WTC11 (cell line): Measurements from ENCODE around the gene TMEM38A.

Experiments used
- ATF3 ChIP-seq: sonication (generic); formaldehyde crosslinking; conservative IDR thresholded peaks from 2 replicates; pipeline ENCODE4 v1.8.1; 2022; ENCODE audit warnings: mild to moderate bottlenecking, missing genetic modification reagents
- CTCF ChIP-seq: fragments of 200-600 bp; IDR thresholded peaks from 2 replicates; pipeline ENCODE4 v1.8.0; 2022; ENCODE audit warnings: antibody characterized with exemption
- FOXJ3 ChIP-seq: sonication (generic); formaldehyde crosslinking; IDR thresholded peaks from 2 replicates; pipeline ENCODE4 v1.9.0; 2021; ENCODE audit warnings: missing genetic modification reagents, mild to moderate bottlenecking, borderline replicate concordance
- GABPB1 ChIP-seq: sonication (generic); formaldehyde crosslinking; IDR thresholded peaks from 2 replicates; pipeline ENCODE4 v1.8.1; 2023; ENCODE audit warnings: mild to moderate bottlenecking, missing genetic modification reagents
- JAZF1 ChIP-seq: fragments of 250-450 bp; sonication (Bioruptor Pico); IDR thresholded peaks from 2 replicates; pipeline ENCODE4 v1.9.0; 2021; ENCODE audit warnings: moderate library complexity, mild to moderate bottlenecking, inconsistent platforms
- MAX ChIP-seq: sonication (generic); formaldehyde crosslinking; IDR thresholded peaks from 2 replicates; pipeline ENCODE4 v1.8.0; 2022; ENCODE audit warnings: mild to moderate bottlenecking, missing genetic modification reagents
- NR1H2 ChIP-seq: sonication (generic); formaldehyde crosslinking; IDR thresholded peaks from 2 replicates; pipeline ENCODE4 v1.9.0; 2021; ENCODE audit warnings: mild to moderate bottlenecking, moderate library complexity, missing genetic modification reagents
- NR2C2 ChIP-seq: sonication (generic); formaldehyde crosslinking; IDR thresholded peaks from 2 replicates; pipeline ENCODE4 v1.8.0; 2022; ENCODE audit warnings: mild to moderate bottlenecking, missing genetic modification reagents
- SP1 ChIP-seq: sonication (generic); formaldehyde crosslinking; conservative IDR thresholded peaks from 2 replicates; pipeline ENCODE4 v1.8.1; 2022; ENCODE audit warnings: missing genetic modification reagents
- TEAD4 ChIP-seq: sonication (generic); formaldehyde crosslinking; IDR thresholded peaks from 2 replicates; pipeline ENCODE4 v1.8.0; 2022; ENCODE audit warnings: mild to moderate bottlenecking, missing genetic modification reagents

GRCh38 chr19:16670291-16670690 lies 9.4 kb downstream of the TMEM38A start:
- TF ChIP-seq TEAD4 (no peak), CTCF (no peak), NR2C2 (CRISPR knock-in tag) (no peak), NR1H2 (CRISPR knock-in tag) (no peak), JAZF1 (CRISPR knock-in tag) (no peak), GABPB1 (CRISPR knock-in tag) (no peak), FOXJ3 (CRISPR knock-in tag) (no peak), SP1 (CRISPR knock-in tag) (no peak), MAX (CRISPR knock-in tag) (no peak), ATF3 (CRISPR knock-in tag) (no peak)
